T-helper 1 cell (primary cell): ENCODE results near the gene COL23A1.
A peak's percentile ranks its signal among the peaks of the same experiment; 100 is the strongest.
"Not testable (repeated sequence)": the region's sequence is repeated elsewhere in the genome, so short reads cannot be mapped to it uniquely, and the experiment has no call there.

ENCODE experiments used
- DNase-seq, 5 donors: peaks; one replicate each; pipeline ENCODE4 v3.0.0-alpha.2; 2012 to 2020

The COL23A1 gene

DNA sequence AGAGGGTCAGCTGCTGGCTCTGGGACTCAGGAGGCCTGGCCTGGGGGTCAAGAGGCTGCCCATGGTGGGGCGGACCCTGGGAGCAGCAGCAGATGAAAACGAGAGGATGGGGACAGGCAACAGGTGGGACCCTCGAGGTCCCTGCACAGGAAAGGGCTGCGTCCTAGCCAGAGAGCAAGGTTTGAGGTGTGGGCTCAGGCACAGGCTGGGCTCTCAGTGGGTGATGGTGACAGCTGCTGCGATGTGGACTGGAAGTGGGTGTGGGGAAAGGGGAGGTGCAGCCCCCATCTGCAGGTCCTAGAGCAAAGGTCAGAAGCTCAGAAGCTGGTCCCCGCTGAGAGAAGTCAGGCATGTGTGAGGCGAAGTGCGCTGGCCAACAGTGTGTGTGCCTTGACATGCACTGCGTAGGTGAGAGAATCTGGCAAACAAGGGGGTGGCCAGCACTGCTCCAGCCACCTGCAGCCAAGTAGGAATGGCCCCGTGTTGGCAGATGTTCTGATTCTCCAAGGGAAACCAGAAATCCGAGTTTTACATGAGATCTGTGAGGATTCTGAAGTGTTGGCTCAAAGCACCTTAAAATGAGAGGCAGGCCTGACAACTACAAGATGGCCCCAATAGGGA is 85.7 kb downstream of the COL23A1 start:
- no peak for DNase-seq

DNA sequence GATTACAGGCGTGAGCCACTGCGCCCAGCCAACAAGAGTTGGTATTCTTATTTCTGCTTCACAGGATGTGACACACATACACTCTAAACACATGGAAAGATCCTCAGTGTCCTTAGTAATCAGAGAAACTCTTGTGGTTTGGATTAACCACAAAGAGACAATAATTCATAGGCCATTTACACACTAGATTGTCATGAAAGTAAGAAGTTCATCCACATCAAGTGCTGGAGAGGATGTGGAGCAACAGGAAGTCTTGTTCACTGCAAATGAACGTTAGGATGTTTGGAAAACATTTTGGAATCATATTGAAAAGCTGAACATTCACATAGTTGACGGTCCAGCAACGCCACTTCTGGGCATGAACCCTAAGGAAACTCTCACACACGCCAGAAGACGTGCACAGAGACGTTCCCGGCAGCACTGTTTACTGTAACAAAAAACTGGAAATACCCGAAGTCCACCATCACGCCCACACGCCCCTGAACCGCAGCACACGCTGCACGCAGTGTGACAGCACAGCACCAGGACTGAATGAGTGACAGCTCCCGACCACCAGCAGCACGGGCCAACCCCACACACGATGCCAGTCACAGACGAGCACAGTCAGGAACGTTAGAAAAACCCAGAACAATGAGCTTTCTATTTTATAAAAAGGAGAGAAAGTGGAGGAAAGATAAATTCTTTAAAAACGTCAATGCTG is 87.6 kb downstream of the COL23A1 start:
- DNase-seq = no peak

DNA sequence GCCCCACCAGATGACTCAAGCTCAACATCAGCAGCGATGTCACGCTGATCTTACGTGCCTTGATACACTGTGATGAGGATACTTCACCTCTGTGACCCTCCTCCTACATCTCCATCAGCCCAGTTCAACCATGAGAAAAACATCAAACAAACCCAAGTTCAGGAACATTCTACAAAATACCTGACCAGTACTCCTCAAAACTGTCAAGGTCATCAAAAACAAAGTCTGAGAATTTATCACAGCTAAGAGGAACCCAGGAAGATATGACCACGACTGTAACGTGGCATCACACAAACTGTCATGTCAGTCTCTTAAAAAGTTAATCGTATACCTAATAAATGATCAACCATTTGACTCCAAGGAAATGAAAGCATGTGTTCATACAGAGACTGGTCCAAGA is 90.8 kb downstream of the COL23A1 start:
- DNase-seq = no peak

DNA sequence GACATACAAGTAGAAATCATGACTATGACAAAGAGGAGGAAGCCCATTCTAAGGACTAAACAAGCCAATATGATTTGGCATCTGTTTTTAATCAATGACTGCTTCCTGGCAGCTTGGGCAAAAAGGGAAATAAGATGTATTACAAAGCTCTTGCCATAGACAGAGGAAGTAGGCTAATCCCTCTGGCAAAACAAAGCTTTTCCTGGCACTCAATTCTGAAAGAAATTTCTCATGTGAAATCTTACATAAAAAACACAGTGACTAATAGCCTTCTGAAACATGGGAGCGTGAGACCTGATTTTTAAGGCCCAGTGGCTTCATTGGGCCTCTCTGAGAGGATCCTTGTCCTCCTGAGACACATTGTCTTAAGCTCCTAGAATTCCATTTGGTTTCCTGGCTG is 93.6 kb downstream of the COL23A1 start:
- DNase-seq = no peak

DNA sequence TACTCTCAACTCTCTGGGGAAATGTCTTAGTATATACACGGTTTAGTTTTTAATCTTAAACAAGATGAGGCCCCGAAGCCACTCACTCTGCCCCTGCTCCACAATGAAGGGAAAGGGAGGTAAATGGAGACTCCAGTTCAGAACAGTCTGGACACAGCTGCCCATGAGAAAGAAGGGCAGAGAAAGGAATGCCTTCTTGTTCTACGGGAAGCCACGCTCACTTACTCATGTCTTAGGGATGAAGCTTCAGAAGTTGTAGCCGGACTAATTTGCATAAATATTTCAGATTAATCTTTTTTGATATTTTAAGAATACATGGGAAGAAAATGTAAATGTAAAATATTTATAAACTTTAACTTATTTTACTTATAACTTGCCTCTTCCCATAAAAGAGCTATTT is 94.0 kb downstream of the COL23A1 start:
- no peak for DNase-seq

DNA sequence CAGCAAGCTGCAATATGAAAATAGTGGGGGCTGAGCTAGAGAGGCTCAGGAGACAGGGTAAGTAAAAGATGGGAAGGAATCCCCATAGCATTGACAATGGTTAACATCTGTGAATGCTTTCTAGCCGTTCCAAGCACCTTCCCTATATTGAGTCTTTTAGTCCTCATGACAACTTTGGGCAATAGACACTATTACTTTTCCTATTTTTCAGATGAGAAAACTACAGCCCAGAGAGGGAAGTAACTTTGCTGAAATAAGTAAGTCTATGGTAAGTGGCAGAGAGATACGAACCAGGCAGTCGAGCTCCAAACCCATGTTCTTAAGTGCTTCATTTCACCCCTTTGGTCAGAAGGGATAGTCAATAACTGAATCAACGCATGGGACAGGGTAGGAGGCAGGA is 94.5 kb downstream of the COL23A1 start:
- DNase-seq = no peak

DNA sequence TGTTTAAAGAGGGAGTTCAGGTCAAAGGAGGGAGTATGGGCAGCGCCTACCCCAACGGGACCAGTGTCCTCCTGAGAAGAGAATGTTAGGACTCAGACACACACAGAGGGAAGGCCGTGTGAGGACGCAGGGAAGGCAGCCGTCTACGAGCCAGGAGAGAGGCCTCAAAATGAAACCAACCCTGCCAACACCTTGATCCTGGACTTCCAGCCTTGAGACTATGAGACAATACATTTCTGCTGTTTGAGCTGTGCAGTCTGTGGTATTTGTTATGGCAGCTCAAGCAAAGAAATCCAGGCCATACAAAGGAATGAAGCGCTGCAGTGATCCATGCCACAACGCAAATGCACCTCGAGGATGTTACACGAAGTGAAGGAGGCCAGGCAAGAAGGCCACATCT is 97.9 kb downstream of the COL23A1 start:
- DNase-seq = no peak

DNA sequence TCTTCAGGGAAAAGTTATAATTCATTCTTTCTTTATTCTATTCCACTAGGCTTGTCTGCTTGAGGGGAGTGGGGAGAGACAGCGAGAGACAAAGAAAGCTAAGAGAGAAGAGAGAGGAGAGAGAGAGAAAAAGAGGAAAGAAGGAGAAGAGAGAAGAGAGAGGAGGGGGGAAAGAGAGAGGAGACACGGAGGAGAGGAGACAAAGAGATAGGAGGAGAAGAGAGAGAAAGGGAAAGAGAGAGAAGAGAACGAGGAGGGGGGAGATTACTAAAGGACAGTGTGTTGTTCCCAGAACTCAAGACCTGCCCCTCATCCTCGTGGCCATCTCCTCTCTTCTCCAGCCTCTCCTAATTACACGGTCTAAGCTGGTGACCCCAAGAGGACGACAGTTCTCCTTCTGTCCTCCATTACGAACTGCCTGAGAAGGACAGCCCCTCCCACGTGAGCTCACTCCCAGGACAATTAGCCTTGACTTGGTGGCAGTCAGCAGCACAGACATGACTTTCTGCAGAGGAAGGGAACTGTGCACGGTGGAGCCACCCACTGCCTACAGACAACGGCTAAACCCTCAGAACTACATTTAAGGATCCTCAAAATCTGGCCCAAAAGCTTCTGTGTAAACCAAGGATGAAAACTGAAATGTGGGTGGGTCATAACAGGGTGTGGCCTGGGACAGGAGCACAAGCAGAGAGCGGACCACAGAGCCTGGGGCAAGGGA is 99.1 kb downstream of the COL23A1 start:
- no peak for DNase-seq

DNA sequence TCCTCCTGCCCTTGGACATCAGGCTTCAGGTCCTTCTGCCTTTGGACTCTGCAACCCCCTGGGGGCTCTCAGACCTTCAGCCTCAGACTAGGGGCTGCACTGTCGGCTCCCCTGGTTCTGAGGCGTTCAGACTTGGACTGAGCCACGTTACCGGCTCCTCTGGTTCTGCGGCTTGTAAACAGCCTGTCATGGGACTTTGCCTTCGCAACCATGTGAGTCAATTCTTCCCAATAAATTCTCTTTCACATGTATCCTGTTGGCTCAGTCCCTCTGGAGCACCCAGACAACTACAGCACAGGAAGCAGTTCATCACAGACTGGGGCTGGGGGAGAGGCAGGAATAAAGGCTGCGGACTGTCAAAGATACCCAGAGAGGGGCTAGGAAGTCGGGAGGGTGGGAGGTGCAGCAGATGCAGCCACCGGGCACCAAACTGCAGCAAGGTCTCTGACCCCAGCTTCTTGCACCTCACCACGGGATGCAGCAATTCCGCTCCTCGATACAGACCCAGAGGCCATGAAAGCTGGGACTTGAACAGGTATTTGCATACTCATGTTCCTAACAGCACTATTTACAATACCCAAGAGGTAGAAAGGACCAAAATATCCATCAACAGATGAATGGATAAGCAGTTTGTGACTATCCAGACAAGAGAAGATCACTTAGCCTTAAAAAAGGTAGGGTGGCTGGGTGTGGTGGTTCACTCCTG is 100.8 kb downstream of the COL23A1 start:
- no peak for DNase-seq

DNA sequence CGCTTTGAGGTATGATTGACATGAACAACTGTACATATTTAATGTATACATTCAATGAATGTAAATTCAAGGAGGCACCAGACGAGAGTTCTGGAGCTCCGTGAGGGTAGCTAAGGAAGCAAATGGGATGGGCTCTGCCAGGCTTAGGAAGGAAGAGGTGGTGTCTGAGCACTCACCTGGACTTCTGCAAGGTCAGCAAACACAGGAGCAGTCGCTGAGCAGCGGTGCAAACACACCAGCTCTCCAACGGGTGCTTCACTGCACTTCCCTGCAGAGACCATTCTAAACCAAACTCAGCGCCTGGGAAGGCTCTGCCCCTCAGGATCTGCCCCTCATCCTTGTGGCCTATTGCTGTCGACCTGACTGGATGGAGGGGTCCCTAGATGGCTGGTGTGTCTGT is 101.5 kb downstream of the COL23A1 start:
- no peak for DNase-seq

DNA sequence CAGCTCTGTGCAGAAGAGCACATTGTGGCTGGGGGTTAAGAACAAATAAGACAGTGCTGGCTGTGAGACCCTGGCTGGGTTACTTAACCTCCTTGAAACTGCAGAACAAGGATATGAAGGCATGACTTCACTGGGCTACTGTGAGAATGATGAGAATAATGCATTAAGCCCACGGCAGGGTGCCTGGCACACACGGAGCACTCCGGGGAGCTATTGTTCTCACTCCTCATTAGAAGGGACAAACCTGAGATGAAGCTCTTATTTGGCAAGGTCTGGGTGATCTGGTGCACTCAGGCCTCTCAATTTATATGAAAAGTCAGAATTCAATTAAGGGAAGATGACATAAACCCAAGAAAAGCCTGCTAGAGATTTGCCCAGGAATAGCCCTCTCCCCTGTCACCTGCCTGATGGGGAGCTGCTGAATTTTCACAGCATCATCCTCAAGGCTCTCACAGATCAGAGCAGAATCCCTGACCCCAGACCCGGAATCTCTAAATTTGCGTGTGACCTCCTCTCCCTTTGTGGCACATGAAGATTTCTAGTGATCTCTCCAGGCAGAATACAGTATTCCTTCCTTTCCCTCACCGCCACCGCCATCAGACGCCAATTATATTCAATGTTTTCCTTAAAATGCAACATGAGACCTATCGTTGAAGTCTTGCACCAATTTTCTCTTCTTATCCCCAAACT is 102.1 kb downstream of the COL23A1 start:
- no peak for DNase-seq

DNA sequence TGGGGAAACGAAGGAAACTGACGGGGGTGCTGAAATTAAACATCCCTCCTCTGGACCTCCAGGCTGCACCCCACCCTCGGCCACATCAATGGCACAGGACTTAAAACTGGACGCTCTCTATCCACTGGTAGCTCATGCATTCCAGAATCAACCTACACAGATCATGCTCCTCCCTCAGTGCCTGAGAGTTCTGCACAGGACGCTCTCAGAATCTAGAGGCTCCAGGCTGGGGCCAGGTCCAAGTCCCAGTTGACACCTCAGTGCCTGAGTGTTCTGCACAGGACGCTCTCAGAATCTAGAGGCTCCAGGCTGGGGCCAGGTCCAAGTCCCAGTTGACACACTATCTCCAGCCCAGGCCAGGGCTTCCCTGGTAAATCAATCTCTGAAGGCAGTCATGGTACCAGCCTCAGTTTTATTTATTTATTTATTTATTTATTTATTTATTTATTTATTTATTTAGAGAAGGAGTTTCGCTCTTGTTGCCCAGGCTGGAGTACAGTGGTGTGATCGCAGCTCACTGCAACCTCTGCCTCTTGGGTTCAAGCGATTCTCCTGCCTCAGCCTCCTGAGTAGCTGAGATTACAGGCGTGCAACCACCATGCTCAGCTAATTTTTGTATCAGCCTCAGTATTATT is 103.2 kb downstream of the COL23A1 start:
- DNase-seq = not testable (repeated sequence)

DNA sequence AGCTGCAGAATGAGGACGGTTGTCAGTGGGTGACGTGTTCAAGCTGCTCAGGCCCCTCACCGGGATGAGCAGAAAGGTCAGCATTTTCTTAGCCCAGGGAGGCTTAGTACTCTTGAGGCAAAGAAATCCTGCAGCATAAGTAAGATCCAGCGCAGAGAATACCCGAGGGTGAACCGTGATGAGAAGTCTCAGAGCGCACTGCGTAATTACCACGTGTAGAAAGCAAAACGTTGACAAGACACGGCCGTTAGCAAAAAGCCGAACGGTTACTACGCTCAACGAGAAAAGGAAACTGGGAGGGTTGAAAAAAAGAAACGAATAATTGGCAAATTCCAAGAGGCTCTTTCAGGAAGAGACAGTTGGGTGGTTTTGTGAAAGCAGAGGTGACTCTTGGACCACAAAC is 104.0 kb downstream of the COL23A1 start:
- no peak for DNase-seq

DNA sequence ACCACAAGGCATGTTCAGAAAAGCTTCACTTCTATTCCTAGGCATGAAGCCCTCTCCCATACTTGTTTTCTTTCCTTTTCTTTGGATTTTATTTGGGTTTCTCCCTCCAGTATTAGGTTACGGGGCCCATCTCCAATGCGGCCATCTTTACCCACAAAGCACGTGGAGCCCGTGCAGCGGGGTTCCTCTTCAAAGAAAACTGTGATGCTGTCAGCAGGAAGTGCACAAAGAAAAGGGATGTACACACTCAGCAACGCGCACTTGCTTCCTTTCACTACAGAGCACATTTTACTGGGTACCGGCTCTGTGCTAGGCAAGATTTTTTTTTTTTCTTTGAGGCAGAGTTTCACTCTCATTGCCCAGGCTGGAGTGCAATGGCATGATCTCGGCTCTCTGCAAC is 106.6 kb downstream of the COL23A1 start:
- DNase-seq = peak in 3 of 5 donors; percentile 27 to 57 (median 41)

DNA sequence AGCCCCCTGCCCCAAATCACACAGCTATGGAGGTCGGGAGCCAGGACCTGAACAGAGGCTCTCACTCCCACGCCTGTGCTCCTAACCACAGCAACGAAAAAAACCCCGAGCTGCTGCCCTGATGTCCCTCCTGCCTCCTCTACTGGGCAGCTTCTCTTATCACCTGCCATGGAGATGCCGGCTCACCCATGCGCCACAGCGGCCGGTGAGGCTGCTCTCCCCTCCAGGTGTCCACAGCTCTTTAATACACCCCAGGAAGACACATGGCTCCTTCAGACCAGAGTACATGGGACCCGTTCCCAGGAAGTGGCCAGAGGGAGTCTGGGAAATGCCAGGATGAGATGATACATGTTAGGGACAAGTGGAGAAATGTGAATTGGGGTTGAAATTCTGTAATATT is 110.9 kb downstream of the COL23A1 start:
- no peak for DNase-seq

DNA sequence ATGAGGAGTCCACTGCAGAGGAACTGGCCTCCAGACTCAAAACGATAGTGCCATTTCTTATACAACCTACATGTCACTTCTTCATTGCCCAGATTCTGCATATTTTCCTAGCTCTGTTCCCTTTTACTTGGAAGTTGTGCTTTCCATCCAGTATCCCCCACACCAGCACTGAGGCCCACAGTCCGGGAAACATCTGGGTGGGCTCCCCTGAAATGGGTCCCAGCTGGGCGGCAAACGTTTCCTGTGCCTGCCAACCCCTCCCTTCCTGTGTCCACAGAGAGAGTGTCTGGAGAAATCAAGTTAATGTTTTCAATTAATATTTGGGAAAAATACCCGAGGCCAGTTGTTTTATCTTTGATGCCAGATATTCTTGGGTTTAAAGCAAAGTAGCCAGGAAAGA is 111.8 kb downstream of the COL23A1 start:
- DNase-seq = no peak

DNA sequence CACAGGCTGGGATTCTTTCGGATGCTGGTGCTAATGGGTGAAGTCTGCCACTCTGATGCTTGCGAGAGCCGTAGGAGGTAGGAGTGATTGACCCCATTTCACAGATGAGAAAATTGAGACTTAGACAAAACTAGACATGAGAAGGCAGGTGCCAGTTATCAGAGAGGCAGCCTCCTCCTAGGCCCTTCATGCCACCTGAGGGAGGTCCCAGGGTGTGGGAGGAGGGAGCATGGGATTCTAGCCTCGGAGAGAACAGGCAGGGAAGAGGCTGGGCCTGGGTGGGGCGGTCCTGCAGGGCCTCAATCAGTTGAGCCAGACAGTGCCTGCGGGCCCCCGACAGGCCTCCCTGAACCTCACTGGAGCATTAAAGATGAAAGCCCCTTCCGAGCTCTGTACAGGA is 112.4 kb downstream of the COL23A1 start:
- DNase-seq = no peak

DNA sequence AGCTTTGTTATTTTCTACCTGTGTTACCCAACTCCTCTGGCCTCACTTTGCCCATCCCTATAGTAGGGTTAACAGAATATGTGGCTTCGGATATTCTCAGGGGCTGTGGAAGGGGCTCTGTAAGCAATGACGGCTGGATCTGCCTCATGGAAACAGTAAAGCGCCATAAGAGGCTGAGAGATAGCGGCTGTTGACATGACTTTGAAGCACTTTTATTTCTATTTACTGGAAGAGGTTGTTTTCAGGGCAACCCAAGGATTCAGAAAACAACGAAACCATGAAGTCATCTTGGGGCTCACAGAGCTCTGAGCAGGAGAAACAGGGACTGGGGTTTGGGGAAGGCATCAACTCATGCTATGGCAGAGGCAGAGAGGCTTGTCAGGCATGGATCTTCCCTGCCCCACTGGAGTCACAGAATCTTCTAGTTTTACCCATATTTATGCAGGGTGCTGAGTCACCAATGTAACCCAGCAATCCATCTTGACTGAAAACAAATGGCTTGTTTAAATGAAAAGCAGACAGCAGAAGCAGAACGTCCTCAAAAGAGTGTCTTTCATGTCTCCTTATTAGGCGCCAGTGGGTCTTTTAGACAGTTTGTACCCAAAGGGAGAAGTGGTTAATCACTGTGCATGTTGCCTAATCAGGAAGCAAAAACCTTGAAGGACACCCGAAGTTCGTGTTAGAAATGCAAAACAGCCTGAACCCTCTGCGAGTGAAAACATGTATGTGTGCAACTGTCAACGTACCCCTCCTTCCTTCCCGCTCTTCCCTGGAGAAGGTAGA is 113.0 kb downstream of the COL23A1 start:
- DNase-seq = no peak

DNA sequence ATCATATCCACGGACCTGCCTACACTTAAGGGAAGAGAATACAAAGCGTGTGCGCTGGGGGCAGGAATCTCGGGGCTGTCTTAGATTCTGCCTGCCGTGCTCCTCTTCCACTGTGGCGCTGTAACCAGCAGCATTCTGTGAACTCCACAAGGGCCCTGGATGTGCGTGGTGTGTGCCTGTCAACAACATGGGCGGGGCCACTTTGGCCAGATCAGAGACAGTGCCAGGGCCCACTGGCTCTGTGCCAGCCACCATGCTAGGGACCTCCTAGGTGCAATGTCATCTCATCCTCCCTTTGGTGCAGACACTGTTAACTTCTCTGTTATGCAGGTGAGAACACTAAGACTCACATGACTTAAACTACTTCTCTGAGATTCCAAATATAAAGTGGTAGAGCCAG is 113.7 kb downstream of the COL23A1 start:
- no peak for DNase-seq

DNA sequence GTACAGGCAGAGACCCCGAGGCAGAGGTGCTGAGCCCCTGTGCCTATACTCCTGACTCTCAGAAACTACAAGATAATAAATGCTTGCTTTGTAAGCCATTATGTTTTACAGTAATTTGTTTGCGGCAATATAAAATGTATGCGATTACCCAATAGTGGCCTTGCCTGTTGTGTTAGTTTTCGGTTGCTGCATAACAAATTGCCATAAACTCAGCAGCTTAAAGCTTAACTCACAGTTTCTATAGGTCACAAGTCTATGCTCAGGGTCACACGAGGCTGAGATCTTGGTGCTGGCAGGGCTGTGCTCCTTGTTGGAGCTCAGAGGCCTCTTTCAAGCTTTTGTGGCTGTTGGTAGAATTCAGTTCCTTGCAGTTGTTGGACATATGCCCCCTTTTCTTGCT is 114.8 kb downstream of the COL23A1 start:
- no peak for DNase-seq

DNA sequence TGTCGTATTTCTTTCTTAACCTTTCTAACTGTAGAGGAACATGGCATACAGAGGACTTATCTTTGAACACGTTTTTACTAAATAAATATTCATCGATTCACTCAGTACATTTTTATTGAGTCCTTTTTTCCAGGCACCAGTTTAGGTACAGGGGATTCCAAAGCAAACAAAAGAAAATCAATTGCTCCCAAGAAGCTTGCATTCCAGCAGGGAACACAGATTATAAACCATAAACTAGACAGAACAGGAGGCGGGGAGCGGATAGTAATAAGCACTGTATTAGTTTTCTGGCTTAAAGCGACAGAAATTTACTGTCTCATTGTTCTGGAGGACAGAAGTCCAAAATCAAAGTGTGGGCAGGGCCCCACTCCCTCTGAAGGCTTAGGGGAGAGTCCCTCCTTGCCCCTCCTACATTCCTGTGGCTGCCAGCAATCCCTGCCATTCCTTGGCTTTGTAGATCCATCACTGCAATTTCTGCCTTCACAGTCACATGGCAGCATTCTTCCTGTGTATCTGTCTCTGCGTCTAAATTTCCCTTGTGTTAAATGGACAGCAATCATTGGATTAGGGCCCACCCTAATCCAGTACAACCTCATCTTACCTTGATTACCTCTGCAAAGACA is 115.5 kb downstream of the COL23A1 start:
- no peak for DNase-seq
